ENCODE data around the gene RAP1GAP. TPM values are rescaled to one million over a fixed set of nuclear protein-coding genes. Genes with fewer than 3 reads are reported as not detected.

The RAP1GAP gene
- total and polyA plus RNA-seq, 4 donors, result 5.6 to 64.7 (median 28.0) TPM

GRCh38 chr1:21628798-21629393 lies 40.3 kb downstream of the RAP1GAP start:
- DNase-seq (no peak), ATAC-seq (ENCODE audit: insufficient read depth, low FRiP score) (no peak)
- WGBS, 2 donors, result 15 to 38% methylated on average over 7 of the region's 7 CpGs

DNA sequence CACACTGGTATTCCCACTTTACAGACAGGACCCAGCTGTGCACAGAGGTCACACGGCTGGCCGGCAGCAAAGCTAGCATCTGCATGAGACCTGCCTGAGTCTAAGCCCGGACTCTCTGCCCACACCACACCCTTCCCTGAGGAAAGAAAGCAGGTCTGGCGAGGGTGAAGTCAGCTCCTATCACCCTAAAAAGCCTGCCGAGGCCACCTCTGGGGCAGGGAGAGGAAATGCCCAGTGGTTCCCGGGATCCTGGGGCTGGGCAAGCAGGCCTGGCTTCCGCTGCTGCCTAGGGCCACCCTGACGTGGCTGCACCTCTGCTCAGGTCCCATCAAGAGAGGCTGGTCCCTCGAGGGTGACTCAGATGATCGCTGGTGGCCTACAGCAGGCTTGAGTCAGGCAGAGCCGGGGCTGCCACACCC lies 42.2 kb downstream of the RAP1GAP start:
- Histone ChIP-seq H3K36me3 (ENCODE audit: control insufficient read depth in 4 of 4, insufficient read depth in 4 of 4, low read length in 4 of 4) (no peaks in the 10 kb centered on the region), H3K9me3 (ENCODE audit: control insufficient read depth in 4 of 4, insufficient read depth in 3 of 4, low read length in 3 of 4) (no peaks in the 10 kb centered on the region), H3K4me1 (ENCODE audit: control insufficient read depth in 5 of 5, insufficient read depth in 5 of 5, low read length in 5 of 5) (peaks cover 0 to 22% (median 7%) of the 10 kb centered on the region in 5 donors), H3K4me3 (no peak overlapping the region), H3K9ac (ENCODE audit: insufficient read depth in 1 of 2, low read length in 2 of 2) (no peak overlapping the region), H3K27me3 (ENCODE audit: control insufficient read depth in 3 of 3, insufficient read depth in 3 of 3, low read length in 2 of 3) (no peaks in the 10 kb centered on the region), H3K27ac (ENCODE audit: low read depth in 1 of 2, low read length in 1 of 2) (no peak overlapping the region)
- no peak for ATAC-seq (ENCODE audit: insufficient read depth, low FRiP score)
- TF ChIP-seq CTCF (IDR thresholded peaks at IDR 0.05; ENCODE audit: control extremely low read depth, extremely low read depth), result no peak
- no peak for DNase-seq
- WGBS, 2 donors, result 78 to 85% methylated on average over 11 of the region's 11 CpGs

More at GRCh38 chr1:21628798-21629393, 40.3 kb downstream of the RAP1GAP start:
- Histone ChIP-seq H3K4me1 (ENCODE audit: control insufficient read depth in 5 of 5, insufficient read depth in 5 of 5, low read length in 5 of 5) (peaks cover 0 to 19% (median 9%) of the 10 kb centered on the region in 5 donors), H3K27me3 (ENCODE audit: control insufficient read depth in 3 of 3, insufficient read depth in 3 of 3, low read length in 2 of 3) (no peaks in the 10 kb centered on the region), H3K4me3 (no peak overlapping the region), H3K27ac (ENCODE audit: low read depth in 1 of 2, low read length in 1 of 2) (no peak overlapping the region), H3K9ac (ENCODE audit: insufficient read depth in 1 of 2, low read length in 2 of 2) (no peak overlapping the region), H3K9me3 (ENCODE audit: control insufficient read depth in 4 of 4, insufficient read depth in 3 of 4, low read length in 3 of 4) (no peaks in the 10 kb centered on the region), H3K36me3 (ENCODE audit: control insufficient read depth in 4 of 4, insufficient read depth in 4 of 4, low read length in 4 of 4) (no peaks in the 10 kb centered on the region)
- no peak for TF ChIP-seq CTCF (IDR thresholded peaks at IDR 0.05; ENCODE audit: control extremely low read depth, extremely low read depth)

GRCh38 chr1:21625390-21626190 lies 43.6 kb downstream of the RAP1GAP start:
- H3K27ac ChIP-seq (ENCODE audit: low read depth in 1 of 2, low read length in 1 of 2), result no peak overlapping the region
- H3K9me3 ChIP-seq (ENCODE audit: control insufficient read depth in 4 of 4, insufficient read depth in 3 of 4, low read length in 3 of 4), result no peaks in the 10 kb centered on the region
- H3K4me3 ChIP-seq, result no peak overlapping the region
- H3K9ac ChIP-seq (ENCODE audit: insufficient read depth in 1 of 2, low read length in 2 of 2), result no peak overlapping the region
- no peaks in the 10 kb centered on the region for H3K27me3 ChIP-seq (ENCODE audit: control insufficient read depth in 3 of 3, insufficient read depth in 3 of 3, low read length in 2 of 3)
- TF ChIP-seq CTCF (IDR thresholded peaks at IDR 0.05; ENCODE audit: control extremely low read depth, extremely low read depth), result no peak
- H3K36me3 ChIP-seq (ENCODE audit: control insufficient read depth in 4 of 4, insufficient read depth in 4 of 4, low read length in 4 of 4), result no peaks in the 10 kb centered on the region
- peaks cover 0 to 23% (median 4%) of the 10 kb centered on the region in 5 donors for H3K4me1 ChIP-seq (ENCODE audit: control insufficient read depth in 5 of 5, insufficient read depth in 5 of 5, low read length in 5 of 5)
- DNase-seq (no peak), ATAC-seq (ENCODE audit: insufficient read depth, low FRiP score) (no peak)
- 65 to 86% methylated on average over 13 of the region's 13 CpGs for WGBS, 2 donors
